GM12878 (cell line): Measurements from ENCODE around the gene THAP3. TPM values are rescaled to one million over a fixed set of nuclear protein-coding genes. Genes with fewer than 3 reads are reported as not detected.
A peak's percentile ranks its signal among the peaks of the same experiment; 100 is the strongest.

Experiments used
- ATAC-seq: fragments of 200-7000 bp; cut with Tn5 transposase; 3 replicates; pipeline ENCODE4 v1.9.1; 2020; ENCODE audit warnings: mild to moderate bottlenecking, moderate library complexity
- BruUV-seq: library from RNA; stranded (reverse); fragments of 400-500 nt; replicated peaks from 2 replicates; lab custom pipeline; 2021; lab: Mats Ljungman, UMichigan
- CTCF ChIA-PET: fragments of 300-600 bp; sonication (Branson Sonifier 250); formaldehyde crosslinking; extraction: SDS; loops from one replicate; lab custom pipeline; 2021; ENCODE audit warnings: inconsistent platforms; lab: Yijun Ruan, JAX
- POLR2A ChIA-PET: fragments of 350-600 bp; formaldehyde crosslinking; extraction: SDS; loops from one replicate; lab custom pipeline; 2021; ENCODE audit warnings: inconsistent platforms; lab: Charles Lee
- RAD21 ChIA-PET: fragments of 300-600 bp; sonication (Branson Sonifier 250); formaldehyde crosslinking; loops from one replicate; lab custom pipeline; 2023; ENCODE audit warnings: antibody characterized with exemption; ENCODE audit not compliant: unreplicated experiment; lab: Charles Lee
- SMC1A ChIA-PET: fragments of 300-600 bp; sonication (Branson Sonifier 250); formaldehyde crosslinking; loops from one replicate; lab custom pipeline; 2023; ENCODE audit not compliant: unreplicated experiment, uncharacterized antibody; lab: Charles Lee
- DNase-seq: peaks from one replicate; pipeline ENCODE4 v3.0.0-alpha.2; 2011; ENCODE audit warnings: low read depth, low spot score
- FAIRE-seq: peaks from 3 replicates; lab custom pipeline; 2011; peaks lifted over from hg19 to GRCh38; lab: Jason Lieb, UNC
- H2AFZ ChIP-seq: 2 replicates; pipeline ENCODE4 v1.6.0; 2011; ENCODE audit warnings: low read depth, low read length, control low read depth; ENCODE audit not compliant: control insufficient read depth
- H3K27ac ChIP-seq: 2 replicates; pipeline ENCODE4 v1.5.1; 2011; ENCODE audit warnings: control low read depth; ENCODE audit not compliant: control insufficient read depth, insufficient read depth
- H3K27me3 ChIP-seq, 2 experiments: replicated peaks in 1 of 2; 2 replicates each; pipeline versions ENCODE4 v1.6.0 to v1.6.1; 2011; ENCODE audit warnings: low read length in 1 of 2; ENCODE audit not compliant: control insufficient read depth in 2 of 2, insufficient read depth in 2 of 2
- H3K36me3 ChIP-seq, 2 experiments: 2 replicates each; pipeline ENCODE4 v1.5.1; 2011; ENCODE audit warnings: low read length in 1 of 2; ENCODE audit not compliant: control insufficient read depth in 2 of 2, insufficient read depth in 2 of 2
- H3K4me1 ChIP-seq: 2 replicates; pipeline ENCODE4 v1.6.1; 2011; ENCODE audit warnings: mild to moderate bottlenecking, low read length, moderate library complexity, mixed read lengths; ENCODE audit not compliant: control insufficient read depth, insufficient read depth
- H3K4me2 ChIP-seq: 2 replicates; pipeline ENCODE4 v1.6.0; 2011; ENCODE audit warnings: control low read depth; ENCODE audit not compliant: control insufficient read depth, insufficient read depth
- H3K4me3 ChIP-seq: fragments of 200-600 bp; sonication (generic); 2 replicates; pipeline ENCODE4 v1.5.1; 2016
- H3K79me2 ChIP-seq: 2 replicates; pipeline ENCODE4 v1.6.0; 2011; ENCODE audit warnings: low read length; ENCODE audit not compliant: control insufficient read depth, insufficient read depth
- H3K9ac ChIP-seq: 2 replicates; pipeline ENCODE4 v1.8.0; 2011; ENCODE audit warnings: low read length, control low read depth, mixed read lengths; ENCODE audit not compliant: control insufficient read depth, insufficient read depth
- H3K9me3 ChIP-seq: replicated peaks from 3 replicates; pipeline ENCODE4 v1.5.1; 2011; ENCODE audit warnings: mild to moderate bottlenecking, low read length; ENCODE audit not compliant: control insufficient read depth, insufficient read depth
- H4K20me1 ChIP-seq: 2 replicates; pipeline ENCODE4 v1.6.0; 2011; ENCODE audit not compliant: control insufficient read depth, insufficient read depth
- ATF3 ChIP-seq: IDR thresholded peaks from 2 replicates; pipeline ENCODE4 v1.6.1; 2011; ENCODE audit warnings: low read depth, mild to moderate bottlenecking, low read length, moderate library complexity, borderline replicate concordance; ENCODE audit errors: extremely low read depth
- BCL3 ChIP-seq: IDR thresholded peaks from 2 replicates; pipeline ENCODE4 v1.6.1; 2011; ENCODE audit warnings: borderline replicate concordance, low read depth, mild to moderate bottlenecking, moderate library complexity, low read length; ENCODE audit not compliant: insufficient read depth, poor library complexity, severe bottlenecking
- BRCA1 ChIP-seq: IDR thresholded peaks from 2 replicates; pipeline ENCODE4 v1.6.1; 2011; ENCODE audit warnings: low read depth, low read length, improper control_type of control experiment
- CBFB ChIP-seq: IDR thresholded peaks from 2 replicates; pipeline ENCODE4 v1.6.1; 2016; ENCODE audit warnings: antibody characterized with exemption, low read depth
- E2F4 ChIP-seq: IDR thresholded peaks from 2 replicates; pipeline ENCODE4 v1.6.1; 2012; ENCODE audit warnings: low read depth, low read length, improper control_type of control experiment
- HCFC1 ChIP-seq: fragments of 150-350 bp; IDR thresholded peaks from 2 replicates; pipeline ENCODE4 v1.6.1; 2014; ENCODE audit warnings: low read length
- JUNB ChIP-seq: IDR thresholded peaks from 2 replicates; pipeline ENCODE4 v1.6.1; 2016; ENCODE audit warnings: antibody characterized with exemption, mild to moderate bottlenecking
- JUND ChIP-seq: IDR thresholded peaks from 2 replicates; pipeline ENCODE4 v1.6.1; 2012; ENCODE audit warnings: low read depth, mild to moderate bottlenecking, low read length, improper control_type of control experiment, moderate library complexity
- MAX ChIP-seq: IDR thresholded peaks from 2 replicates; pipeline ENCODE4 v1.6.1; 2012; ENCODE audit warnings: low read depth, low read length, improper control_type of control experiment
- MLLT1 ChIP-seq: fragments of 450-650 bp; IDR thresholded peaks from 2 replicates; pipeline ENCODE4 v1.6.1; 2016; ENCODE audit warnings: mild to moderate bottlenecking
- MTA3 ChIP-seq: IDR thresholded peaks from 2 replicates; pipeline ENCODE4 v1.6.1; 2012; ENCODE audit warnings: low read length, inconsistent platforms, borderline replicate concordance
- NR2C2 ChIP-seq: IDR thresholded peaks from 2 replicates; pipeline ENCODE4 v1.6.1; 2011; ENCODE audit warnings: borderline replicate concordance, low read depth; ENCODE audit not compliant: control insufficient read depth, insufficient read length
- POLR2A ChIP-seq: IDR thresholded peaks from 2 replicates; pipeline ENCODE4 v1.6.1; 2011; ENCODE audit warnings: low read depth, mild to moderate bottlenecking, low read length
- SMC3 ChIP-seq: IDR thresholded peaks from 2 replicates; pipeline ENCODE4 v1.6.1; 2011; ENCODE audit warnings: low read length, improper control_type of control experiment, borderline replicate concordance
- SPI1 ChIP-seq: IDR thresholded peaks from 2 replicates; pipeline ENCODE4 v1.6.1; 2011; ENCODE audit warnings: low read depth, mild to moderate bottlenecking, low read length, moderate library complexity, borderline replicate concordance; ENCODE audit not compliant: insufficient read depth
- STAT1 ChIP-seq: fragments of 450-650 bp; conservative IDR thresholded peaks from 2 replicates; pipeline ENCODE4 v1.6.1; 2014; ENCODE audit warnings: antibody characterized with exemption, mild to moderate bottlenecking
- USF1 ChIP-seq: IDR thresholded peaks from 2 replicates; pipeline ENCODE4 v1.6.1; 2011; ENCODE audit warnings: borderline replicate concordance, low read depth, mild to moderate bottlenecking, moderate library complexity, mixed read lengths, low read length; ENCODE audit not compliant: insufficient read depth; ENCODE audit errors: extremely low read length
- WRNIP1 ChIP-seq: IDR thresholded peaks from 2 replicates; pipeline ENCODE4 v1.6.1; 2011; ENCODE audit warnings: low read depth, low read length, improper control_type of control experiment, borderline replicate concordance
- WGBS: methylation state at CpG from one replicate; pipeline ENCODE4 v1.1.6; 2016; ENCODE audit warnings: low lambda C conversion rate; ENCODE audit not compliant: insufficient replicate concordance, insufficient coverage; ENCODE audit errors: missing lambda C conversion rate; 5-methylcytosine and 5-hydroxymethylcytosine counted together
- in situ Hi-C: fragments of 300-500 bp; cut with MboI; formaldehyde crosslinking; loops from 9 replicates; pipeline ENCODE4 v1.14.3; 2018; ENCODE audit warnings: mixed read lengths
- intact Hi-C: fragments of 100-400 bp; cut with micrococcal nuclease; formaldehyde crosslinking; loops from one replicate; pipeline ENCODE4 v1.14.2; 2022; ENCODE audit not compliant: unreplicated experiment
- polyA plus RNA-seq, 11 experiments: library from polyadenylated mRNA; depleted of rRNA in 4 of 11; unstranded in 6 of 11; stranded (reverse) in 5 of 11; fragments of >200 nt; fragmentation: Nextera tagmentation in 4 of 11; fragmentation: Illumina TruSeq in 1 of 11; extraction: Ambion mirVana in 4 of 11; extraction: Trizol in 1 of 11; gene quantifications; 1 replicate in 1 of 11; 2 replicates in 10 of 11; pipeline versions ENCODE4 v1.2.1 to v1.2.3, GENCODE V29; 2011 to 2016; ENCODE audit warnings: inconsistent platforms in 2 of 11, missing spikeins in 2 of 11, low read depth in 1 of 11
- total RNA-seq, 4 experiments: library from RNA; depleted of rRNA in 3 of 4; stranded (reverse); fragments of >200 nt in 3 of 4; fragmentation: Illumina TruSeq in 1 of 4; extraction: Trizol in 1 of 4; gene quantifications; 2 replicates each; pipeline versions ENCODE4 v1.2.1 to v1.2.3, GENCODE V29; 2013 to 2021

The THAP3 gene
- total and polyA plus RNA-seq, 10 of the 15 experiments (the other 5 are each of a cell fraction or from before 2014, with no cell fraction given) = 1.5 to 19.5 (median 11.9) TPM

GRCh38 chr1:6612641-6613360 lies 11.9 kb upstream of the THAP3 start:
- POLR2A ChIA-PET = interaction anchor here (0.7 to 1.3 kb wide), 3 partner anchors 9 to 12 kb away, joined by 3 read pairs; no protein-coding TSS in a partner anchor
- H3K27ac ChIP-seq = peak overlapping the region; percentile 4; the same call in 1 of the 2 replicates
- no peaks in the 10 kb centered on the region for H3K4me1 ChIP-seq
- peaks cover 0 to 1% of the 10 kb centered on the region in 2 experiments; a peak in 3 of 4 replicates for H3K36me3 ChIP-seq
- in situ Hi-C loops (no loop called here), intact Hi-C loops (loop anchor here (1.0 to 10.0 kb wide), 3 partner anchors 10 to 172 kb away; partner anchors contain the start of genes CAMTA1, KLHL21 and NOL9)
- CTCF ChIA-PET = interaction anchor here (1.0 to 1.2 kb wide), 2 partner anchors 9 to 13 kb away, joined by 3 to 4 read pairs; no protein-coding TSS in a partner anchor
- DNase-seq (no peak), ATAC-seq (peak; percentile 54), FAIRE-seq (no peak)
- no peaks in the 10 kb centered on the region for H3K27me3 ChIP-seq
- 3% methylated on average over 41 of the region's 67 CpGs for WGBS
- H4K20me1 ChIP-seq = no peaks in the 10 kb centered on the region
- H3K4me2 ChIP-seq = peak overlapping the region; percentile 98
- H3K4me3 ChIP-seq = peak overlapping the region; percentile 77
- no TSS peak for BruUV-seq
- H3K9ac ChIP-seq = peak overlapping the region; percentile 67
- peak overlapping the region; percentile 88 for H2AFZ ChIP-seq
- H3K79me2 ChIP-seq = peaks cover 22% of the 10 kb centered on the region
- RAD21 ChIA-PET = no interaction called here
- SMC1A ChIA-PET = interaction anchor here (1.2 to 1.3 kb wide), 2 partner anchors 9 to 13 kb away, joined by 3 to 5 read pairs; no protein-coding TSS in a partner anchor
- no peaks in the 10 kb centered on the region for H3K9me3 ChIP-seq
- TF ChIP-seq CBFB = no peak
- no peak for TF ChIP-seq BCL3
- no peak for TF ChIP-seq WRNIP1
- no peak for TF ChIP-seq USF1
- no peak for TF ChIP-seq HCFC1
- no peak for TF ChIP-seq ATF3
- TF ChIP-seq MTA3 = no peak
- TF ChIP-seq SMC3 = no peak
- no peak for TF ChIP-seq NR2C2
- no peak for TF ChIP-seq BRCA1
- TF ChIP-seq E2F4 = no peak
- TF ChIP-seq MLLT1 = no peak
- no peak for TF ChIP-seq POLR2A
- no peak for TF ChIP-seq SPI1
- TF ChIP-seq STAT1 = no peak
- TF ChIP-seq JUND = no peak
- TF ChIP-seq JUNB = no peak
- TF ChIP-seq MAX = peak; percentile 6; the same call in 1 of the 2 replicates
